Measurements from ENCODE around the gene SNAPIN. TPM values are rescaled to one million over a fixed set of nuclear protein-coding genes. Genes with fewer than 3 reads are reported as not detected.

Gene SNAPIN
- total RNA-seq, 1 experiment from 2014 or later = 82.0 TPM

DNA sequence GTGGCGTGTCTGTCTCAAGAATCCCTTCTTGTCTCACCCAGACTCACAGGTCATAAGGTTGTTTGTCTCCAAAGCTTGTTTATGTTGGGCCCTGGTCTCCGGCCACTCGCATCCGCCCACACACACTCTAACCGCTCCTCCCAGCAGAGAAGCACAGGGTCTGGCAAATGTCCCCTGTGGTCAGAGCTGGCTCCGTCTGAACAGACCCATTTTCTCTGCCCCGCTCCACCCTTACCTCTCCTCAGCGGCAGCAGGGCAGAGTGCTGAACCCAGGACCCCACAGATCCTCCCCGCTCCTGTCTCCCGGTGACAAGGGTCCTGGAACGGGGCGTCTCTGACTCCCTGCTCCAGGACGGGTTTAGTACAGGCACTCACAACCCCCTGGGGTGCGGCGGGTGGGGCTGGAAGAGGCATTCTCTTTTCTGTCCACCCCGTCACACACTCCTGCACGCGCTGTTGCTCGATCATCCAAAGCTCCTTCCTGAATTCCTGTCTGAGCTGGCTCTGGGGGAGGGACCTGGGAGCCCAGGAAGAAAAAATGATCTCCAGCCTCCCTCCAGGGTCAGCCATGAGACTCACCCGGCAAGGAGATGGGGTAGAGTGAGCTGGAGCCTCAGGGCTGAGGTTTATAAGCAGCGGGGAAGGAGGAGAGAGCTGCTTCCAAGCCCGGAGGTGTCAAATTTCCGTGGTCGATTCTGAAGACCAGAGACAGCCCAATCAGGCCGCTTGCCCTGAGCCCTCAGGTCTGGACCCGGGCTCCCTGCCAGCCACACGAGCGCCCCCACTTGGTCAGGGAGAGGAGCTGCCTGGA is 31.4 kb upstream of the SNAPIN start, which contains the start of gene S100A13:
Gene S100A13, minus strand, starts transcription at position 602 of the 811 bp plus-strand sequence. CDS start 1,033 bp downstream, outside the sequence.
- ATAC-seq (peak; percentile 88), DNase-seq (peak; percentile 97)
- Histone ChIP-seq H3K9me2 (replicated peaks; ENCODE audit: low read length) (no peaks in the 10 kb centered on the region), H3K9me3 (ENCODE audit: low read length) (no peaks in the 10 kb centered on the region), H3K4me1 (ENCODE audit: insufficient read depth, low read length) (peaks cover 33% of the 10 kb centered on the region), H4K20me1 (ENCODE audit: low read length) (no peaks in the 10 kb centered on the region), H3K4me3 (ENCODE audit: low read length) (peak within 1 kb of the TSS; percentile 84), H3K9ac (ENCODE audit: low read length) (peak within 1 kb of the TSS; percentile 88), H3F3A (ENCODE audit: low read length, unreplicated experiment) (no peaks in the 10 kb centered on the region), H3K27ac (ENCODE audit: low read length) (peak within 1 kb of the TSS; percentile 79), H3K36me3 (ENCODE audit: low read depth, low read length) (peaks cover 29% of the 10 kb centered on the region), H3K4me2 (ENCODE audit: low read length) (peak within 1 kb of the TSS; percentile 96), H3K27me3 (ENCODE audit: low read length) (no peaks in the 10 kb centered on the region), H3K79me2 (ENCODE audit: low read length) (peaks cover 36% of the 10 kb centered on the region), H2AFZ (ENCODE audit: low read length) (peak within 1 kb of the TSS; percentile 51)
- TF ChIP-seq, protein P1, sequence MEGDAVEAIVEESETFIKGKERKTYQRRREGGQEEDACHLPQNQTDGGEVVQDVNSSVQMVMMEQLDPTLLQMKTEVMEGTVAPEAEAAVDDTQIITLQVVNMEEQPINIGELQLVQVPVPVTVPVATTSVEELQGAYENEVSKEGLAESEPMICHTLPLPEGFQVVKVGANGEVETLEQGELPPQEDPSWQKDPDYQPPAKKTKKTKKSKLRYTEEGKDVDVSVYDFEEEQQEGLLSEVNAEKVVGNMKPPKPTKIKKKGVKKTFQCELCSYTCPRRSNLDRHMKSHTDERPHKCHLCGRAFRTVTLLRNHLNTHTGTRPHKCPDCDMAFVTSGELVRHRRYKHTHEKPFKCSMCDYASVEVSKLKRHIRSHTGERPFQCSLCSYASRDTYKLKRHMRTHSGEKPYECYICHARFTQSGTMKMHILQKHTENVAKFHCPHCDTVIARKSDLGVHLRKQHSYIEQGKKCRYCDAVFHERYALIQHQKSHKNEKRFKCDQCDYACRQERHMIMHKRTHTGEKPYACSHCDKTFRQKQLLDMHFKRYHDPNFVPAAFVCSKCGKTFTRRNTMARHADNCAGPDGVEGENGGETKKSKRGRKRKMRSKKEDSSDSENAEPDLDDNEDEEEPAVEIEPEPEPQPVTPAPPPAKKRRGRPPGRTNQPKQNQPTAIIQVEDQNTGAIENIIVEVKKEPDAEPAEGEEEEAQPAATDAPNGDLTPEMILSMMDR (conservative IDR thresholded peaks at IDR 0.05; ENCODE audit: low read depth, low read length) = peak; percentile 95
- TF ChIP-seq EZH2phosphoT487 (IDR thresholded peaks at IDR 0.05; ENCODE audit: borderline replicate concordance, low read length) = no peak
- intact Hi-C loops (cut with micrococcal nuclease) = loop anchor here (2.0 kb wide), 1 partner anchor 14 kb away; the partner anchor contains the start of gene S100A16
- CTCF ChIA-PET = interaction anchor here (0.6 to 2.1 kb wide), 10 partner anchors 9 to 549 kb away, joined by 3 to 18 read pairs (median 5); partner anchors contain the start of gene S100A16
- BruUV-seq (replicated peaks) = TSS peak; percentile 73
- POLR2A ChIA-PET (ENCODE audit: unreplicated experiment) = interaction anchor here (0.5 to 1.6 kb wide), 15 partner anchors 9 to 294 kb away, joined by 3 to 25 read pairs (median 4); partner anchors contain the start of genes ILF2, INTS3 and S100A16

DNA sequence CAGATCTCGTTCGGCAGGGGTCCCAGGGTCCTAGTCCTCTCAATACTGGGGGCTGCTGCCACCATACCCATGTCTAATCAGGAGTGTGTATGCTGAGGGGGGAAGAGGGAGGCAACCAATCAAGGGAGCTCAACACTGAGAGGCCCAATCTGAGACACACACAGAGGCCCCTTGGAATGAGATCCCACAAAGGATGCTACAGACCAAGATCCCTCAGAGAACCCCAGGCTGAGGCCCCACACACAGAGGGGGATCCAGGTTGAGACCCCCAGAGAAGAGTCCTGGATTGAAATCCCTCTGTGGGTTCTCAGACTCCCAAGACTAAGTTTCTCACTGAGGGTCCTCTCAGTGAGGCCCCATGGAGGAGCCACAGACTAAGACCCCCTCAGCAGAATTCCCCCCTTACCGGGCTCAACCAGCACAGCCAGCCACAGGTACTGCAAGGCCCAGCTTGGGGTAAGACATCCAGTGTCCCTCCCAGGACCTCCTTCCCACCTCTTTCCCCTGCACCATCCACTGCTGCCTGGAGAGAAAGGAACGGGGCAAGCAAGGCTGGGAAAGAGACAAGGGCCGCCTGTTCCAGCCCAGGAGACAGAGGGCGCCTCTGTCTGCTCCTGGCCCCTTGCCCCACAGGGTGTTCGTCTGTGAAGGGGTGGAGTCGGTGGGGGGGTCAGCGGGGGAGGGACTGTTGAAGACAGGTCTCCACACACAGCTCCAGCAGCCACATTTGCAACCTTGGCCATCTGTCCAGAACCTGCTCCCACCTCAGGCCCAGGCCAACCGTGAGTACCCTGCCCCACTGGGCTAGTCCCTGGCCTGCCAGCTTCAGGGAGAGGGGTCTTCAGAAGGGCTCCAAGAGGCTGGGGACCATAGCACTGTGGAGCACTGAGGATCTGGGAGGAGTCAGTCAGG is 30.5 kb upstream of the SNAPIN start, which contains the start of gene S100A1:
Gene S100A1, plus strand, starts transcription at position 720 of the 912 bp plus-strand sequence. CDS start 2,088 bp downstream, outside the sequence.
- Histone ChIP-seq H3K4me1 (ENCODE audit: insufficient read depth, low read length) (peaks cover 35% of the 10 kb centered on the region), H3K9ac (ENCODE audit: low read length) (peak within 1 kb of the TSS; percentile 88), H3K27me3 (ENCODE audit: low read length) (no peaks in the 10 kb centered on the region), H4K20me1 (ENCODE audit: low read length) (no peaks in the 10 kb centered on the region), H3K4me3 (ENCODE audit: low read length) (peak within 1 kb of the TSS; percentile 84), H3K36me3 (ENCODE audit: low read depth, low read length) (peaks cover 21% of the 10 kb centered on the region; the same call in 1 of the 2 replicates), H3K9me3 (ENCODE audit: low read length) (no peaks in the 10 kb centered on the region), H3K27ac (ENCODE audit: low read length) (peak within 1 kb of the TSS; percentile 79), H3K9me2 (replicated peaks; ENCODE audit: low read length) (no peaks in the 10 kb centered on the region), H3K4me2 (ENCODE audit: low read length) (peak within 1 kb of the TSS; percentile 96), H2AFZ (ENCODE audit: low read length) (peak within 1 kb of the TSS; percentile 51), H3K79me2 (ENCODE audit: low read length) (peaks cover 37% of the 10 kb centered on the region), H3F3A (ENCODE audit: low read length, unreplicated experiment) (no peaks in the 10 kb centered on the region)
- TF ChIP-seq EZH2phosphoT487 (IDR thresholded peaks at IDR 0.05; ENCODE audit: borderline replicate concordance, low read length) (no peak), EZH2 (IDR thresholded peaks at IDR 0.05; ENCODE audit: low read length, unreplicated experiment) (no peak)
- TF ChIP-seq, protein P1 (conservative IDR thresholded peaks at IDR 0.05; ENCODE audit: low read depth, low read length) = no peak; the same call in 1 of the 2 replicates
- POLR2A ChIA-PET (ENCODE audit: unreplicated experiment) = interaction anchor here (0.5 to 1.6 kb wide), 13 partner anchors 10 to 293 kb away, joined by 3 to 25 read pairs (median 5); partner anchors contain the start of genes ILF2, INTS3 and S100A16
- peak; percentile 23 for ATAC-seq
- no peak for DNase-seq
- CTCF ChIA-PET = interaction anchor here (0.6 to 2.1 kb wide), 10 partner anchors 10 to 548 kb away, joined by 3 to 18 read pairs (median 5); partner anchors contain the start of gene S100A16
- intact Hi-C loops (cut with micrococcal nuclease) = loop anchor here (2.0 kb wide), 1 partner anchor 15 kb away; the partner anchor contains the start of gene S100A16
- BruUV-seq (replicated peaks) = no TSS peak

Measured in PC-3 (cell line).